Endothelial cell (in vitro differentiated cells): ENCODE measurements around the gene DALRD3. TPM values are rescaled to one million over a fixed set of nuclear protein-coding genes. Genes with fewer than 3 reads are reported as not detected.
"Not testable (repeated sequence)": the region's sequence is repeated elsewhere in the genome, so short reads cannot be mapped to it uniquely, and the experiment has no call there.

Experiments
- DNase-seq: peaks from one replicate; pipeline ENCODE4 v3.0.0; 2021; ENCODE audit warnings: low spot score
- H3K27ac Mint-ChIP-seq: one replicate; pipeline ENCODE4 v1.8.0; 2021; ENCODE audit warnings: mixed read lengths, inconsistent platforms; ENCODE audit not compliant: unreplicated experiment
- H3K27me3 Mint-ChIP-seq: one replicate; pipeline ENCODE4 v1.8.0; 2021; ENCODE audit warnings: mild to moderate bottlenecking, moderate library complexity, mixed read lengths, inconsistent platforms; ENCODE audit not compliant: unreplicated experiment
- H3K36me3 Mint-ChIP-seq: one replicate; pipeline ENCODE4 v1.8.0; 2021; ENCODE audit warnings: mild to moderate bottlenecking, low read depth, mixed read lengths, inconsistent platforms; ENCODE audit not compliant: unreplicated experiment
- H3K4me1 Mint-ChIP-seq: one replicate; pipeline ENCODE4 v1.8.0; 2021; ENCODE audit warnings: mild to moderate bottlenecking, mixed read lengths, inconsistent platforms; ENCODE audit not compliant: unreplicated experiment
- H3K4me3 Mint-ChIP-seq: one replicate; pipeline ENCODE4 v1.8.0; 2021; ENCODE audit warnings: mild to moderate bottlenecking, mixed read lengths, inconsistent platforms; ENCODE audit not compliant: unreplicated experiment
- H3K9me3 Mint-ChIP-seq: one replicate; pipeline ENCODE4 v1.8.0; 2021; ENCODE audit warnings: mixed read lengths, inconsistent platforms; ENCODE audit not compliant: unreplicated experiment
- total RNA-seq: library from RNA; stranded (reverse); fragmentation: NEBNext Ultra II Directional; extraction: Animal tissue kit (Norgen Biotek cat#: 25700); gene quantifications from one replicate; pipeline ENCODE4 v1.2.1, GENCODE V29; 2021; ENCODE audit not compliant: unreplicated experiment
- TF ChIP-seq, protein P1 (sequence below): fragments of 200-600 bp; sonication (generic); IDR thresholded peaks from one replicate; pipeline ENCODE4 v1.5.0; 2021; ENCODE audit warnings: antibody characterized with exemption; ENCODE audit not compliant: unreplicated experiment

DALRD3 gene
- total RNA-seq, 1 donor from 2014 or later = 27.8 TPM

GRCh38 chr3:49013738-49014660 is 4.4 kb downstream of the DALRD3 start:
- TF ChIP-seq, protein P1, sequence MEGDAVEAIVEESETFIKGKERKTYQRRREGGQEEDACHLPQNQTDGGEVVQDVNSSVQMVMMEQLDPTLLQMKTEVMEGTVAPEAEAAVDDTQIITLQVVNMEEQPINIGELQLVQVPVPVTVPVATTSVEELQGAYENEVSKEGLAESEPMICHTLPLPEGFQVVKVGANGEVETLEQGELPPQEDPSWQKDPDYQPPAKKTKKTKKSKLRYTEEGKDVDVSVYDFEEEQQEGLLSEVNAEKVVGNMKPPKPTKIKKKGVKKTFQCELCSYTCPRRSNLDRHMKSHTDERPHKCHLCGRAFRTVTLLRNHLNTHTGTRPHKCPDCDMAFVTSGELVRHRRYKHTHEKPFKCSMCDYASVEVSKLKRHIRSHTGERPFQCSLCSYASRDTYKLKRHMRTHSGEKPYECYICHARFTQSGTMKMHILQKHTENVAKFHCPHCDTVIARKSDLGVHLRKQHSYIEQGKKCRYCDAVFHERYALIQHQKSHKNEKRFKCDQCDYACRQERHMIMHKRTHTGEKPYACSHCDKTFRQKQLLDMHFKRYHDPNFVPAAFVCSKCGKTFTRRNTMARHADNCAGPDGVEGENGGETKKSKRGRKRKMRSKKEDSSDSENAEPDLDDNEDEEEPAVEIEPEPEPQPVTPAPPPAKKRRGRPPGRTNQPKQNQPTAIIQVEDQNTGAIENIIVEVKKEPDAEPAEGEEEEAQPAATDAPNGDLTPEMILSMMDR = peak; percentile 70
- peaks cover 27% of the 10 kb centered on the region for H3K27me3 Mint-ChIP-seq
- peaks cover 6% of the 10 kb centered on the region for H3K4me1 Mint-ChIP-seq
- H3K9me3 Mint-ChIP-seq = no peaks in the 10 kb centered on the region
- H3K27ac Mint-ChIP-seq = no peak overlapping the region
- H3K4me3 Mint-ChIP-seq = no peak overlapping the region
- peak; percentile 63 for DNase-seq
- peaks cover 25% of the 10 kb centered on the region for H3K36me3 Mint-ChIP-seq

GRCh38 chr3:49013113-49013737 is 5.2 kb downstream of the DALRD3 start:
- Mint-ChIP-seq H3K27ac (no peak overlapping the region), H3K36me3 (peaks cover 25% of the 10 kb centered on the region)
- DNase-seq = no peak

GRCh38 chr3:49012441-49013017 is 5.9 kb downstream of the DALRD3 start:
- Mint-ChIP-seq H3K36me3 (peaks cover 25% of the 10 kb centered on the region), H3K4me3 (no peak overlapping the region), H3K4me1 (peaks cover 12% of the 10 kb centered on the region), H3K27me3 (peaks cover 31% of the 10 kb centered on the region), H3K9me3 (no peaks in the 10 kb centered on the region), H3K27ac (no peak overlapping the region)
- TF ChIP-seq, protein P1 = no peak
- DNase-seq = no peak

More at GRCh38 chr3:49013113-49013737, 5.2 kb downstream of the DALRD3 start:
- Mint-ChIP-seq H3K27me3 (peaks cover 29% of the 10 kb centered on the region), H3K9me3 (no peaks in the 10 kb centered on the region), H3K4me3 (no peak overlapping the region), H3K4me1 (peaks cover 8% of the 10 kb centered on the region)
- TF ChIP-seq, protein P1 = no peak

DNA sequence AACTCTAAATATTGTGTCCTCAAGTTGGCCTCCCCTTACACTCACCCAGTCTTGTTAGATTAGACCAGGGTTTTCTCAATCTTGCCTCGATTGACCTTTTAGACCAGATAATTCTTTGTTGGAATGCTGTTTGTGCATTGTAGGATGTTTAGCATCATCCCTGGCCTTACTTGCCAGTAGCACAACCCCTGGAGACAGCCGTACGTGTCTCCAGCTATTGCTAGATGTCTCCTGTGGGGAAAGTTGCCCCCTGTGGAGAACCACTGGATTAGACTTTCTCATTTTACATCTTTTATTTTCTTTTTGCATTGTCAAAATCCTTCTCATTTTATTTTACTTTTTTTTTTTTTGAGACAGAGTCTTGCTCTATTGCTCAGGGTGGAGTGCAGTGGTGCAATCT is 9.0 kb downstream of the DALRD3 start:
- peaks cover 10% of the 10 kb centered on the region for H3K36me3 Mint-ChIP-seq
- no peaks in the 10 kb centered on the region for H3K9me3 Mint-ChIP-seq
- DNase-seq = no peak
- peak overlapping the region; percentile 72 for H3K4me3 Mint-ChIP-seq
- TF ChIP-seq, protein P1 = no peak
- H3K27ac Mint-ChIP-seq = peak overlapping the region; percentile 66
- peaks cover 15% of the 10 kb centered on the region for H3K4me1 Mint-ChIP-seq
- peaks cover 12% of the 10 kb centered on the region for H3K27me3 Mint-ChIP-seq

GRCh38 chr3:49008627-49009026 is 9.8 kb downstream of the DALRD3 start:
- Mint-ChIP-seq H3K36me3 (peaks cover 10% of the 10 kb centered on the region), H3K4me1 (peaks cover 15% of the 10 kb centered on the region), H3K4me3 (peak overlapping the region; percentile 98)
- DNase-seq, H3K9me3 Mint-ChIP-seq, H3K27ac Mint-ChIP-seq, H3K27me3 Mint-ChIP-seq: not testable (repeated sequence)
